GM21529 (cell line): ENCODE data around the gene SDCBP2.
"Not testable (repeated sequence)": the region's sequence is repeated elsewhere in the genome, so short reads cannot be mapped to it uniquely, and the experiment has no call there.

ENCODE experiments used
- ATAC-seq: cut with Tn5 transposase; IDR thresholded peaks from one replicate; pipeline ENCODE4 v1.9.1; 2021; ENCODE audit not compliant: unreplicated experiment

Gene SDCBP2

DNA sequence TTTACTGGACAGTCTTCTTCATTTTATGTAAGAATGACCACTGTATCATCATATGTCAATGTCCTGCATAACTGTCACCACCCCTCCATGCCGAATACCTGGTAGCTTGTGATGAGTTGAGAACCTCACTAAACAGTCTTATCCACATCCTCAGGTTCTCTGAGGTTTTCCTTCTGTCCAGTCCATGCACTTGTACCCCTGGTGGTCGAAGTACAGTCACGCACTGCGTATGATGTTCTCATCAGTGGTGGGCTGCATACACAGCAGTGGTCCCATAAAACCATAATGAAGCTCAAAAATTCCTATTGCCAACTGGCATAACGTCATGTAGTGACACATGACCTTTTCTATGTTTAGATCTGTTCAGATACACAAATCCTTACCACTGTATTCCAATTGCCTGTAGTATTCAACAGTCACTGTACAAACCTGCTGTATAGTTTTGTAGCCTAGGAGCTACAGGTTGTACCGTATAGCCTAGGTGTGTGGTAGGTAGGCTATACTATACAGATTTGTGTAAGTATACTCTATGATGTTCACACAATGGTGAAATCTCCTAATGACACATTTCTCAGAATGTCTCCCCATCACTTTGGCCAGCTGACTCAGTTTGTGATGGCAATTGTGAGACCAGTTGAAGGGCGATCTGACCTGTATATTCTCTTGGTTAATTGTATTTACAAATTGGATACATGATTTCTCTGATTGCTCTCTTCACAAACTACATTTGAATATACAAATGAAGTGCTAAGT lies 31.3 kb upstream of the SDCBP2 start:
- no peak for ATAC-seq

DNA sequence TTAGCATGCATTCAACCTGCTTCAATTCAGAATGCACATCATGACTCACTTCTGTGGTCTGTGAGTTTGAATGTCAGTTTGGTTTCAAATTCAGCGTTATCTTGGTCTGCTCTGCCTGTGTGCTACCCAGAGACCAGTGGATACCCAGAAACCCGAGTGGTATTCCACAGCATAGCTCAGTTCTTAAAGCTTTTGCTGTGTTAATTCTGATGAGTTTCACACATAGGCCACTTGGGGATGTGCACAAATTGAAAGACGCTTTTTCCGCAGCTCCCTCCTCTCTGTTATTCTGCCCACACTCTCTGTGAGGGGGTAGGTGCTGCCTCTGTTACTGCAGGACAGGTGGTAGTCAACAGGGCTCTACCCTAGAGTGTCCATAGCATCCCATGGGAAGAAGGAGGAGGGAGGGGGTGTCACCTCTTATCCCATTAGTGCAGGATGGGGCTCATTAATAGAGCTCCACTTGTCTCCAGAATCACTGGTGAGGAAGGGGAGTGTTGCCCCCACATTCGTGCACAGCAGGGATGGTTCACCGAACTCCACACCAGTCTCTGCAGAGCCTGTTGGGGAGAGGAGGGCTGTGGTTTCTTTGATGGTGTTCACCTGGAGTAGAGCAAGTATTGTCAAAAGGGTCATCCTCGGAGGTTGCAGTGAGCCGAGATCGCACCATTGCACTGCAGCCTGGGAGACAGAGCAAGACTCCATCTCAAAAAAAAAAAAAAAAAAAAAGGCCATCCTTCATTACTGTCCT lies 29.2 kb upstream of the SDCBP2 start:
- no peak for ATAC-seq

DNA sequence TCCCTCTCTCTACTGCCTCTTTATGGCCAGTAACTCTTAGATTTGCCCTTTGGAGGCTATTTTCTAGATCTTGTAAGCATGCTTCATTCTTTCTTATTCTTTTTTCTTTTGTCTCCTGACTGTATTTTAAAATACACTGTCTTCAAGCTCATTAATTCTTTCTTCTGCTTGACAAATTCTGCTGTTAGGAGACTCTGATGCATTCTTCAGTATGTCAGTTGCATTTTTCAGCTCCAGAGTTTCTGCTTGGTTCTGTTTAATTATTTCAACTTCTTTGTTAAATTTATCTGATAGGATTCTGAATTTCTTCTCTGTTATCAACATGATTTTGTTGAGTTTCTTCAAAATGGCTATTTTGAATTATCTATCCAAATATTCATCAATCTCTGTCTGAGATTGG lies 25.0 kb upstream of the SDCBP2 start:
- no peak for ATAC-seq

DNA sequence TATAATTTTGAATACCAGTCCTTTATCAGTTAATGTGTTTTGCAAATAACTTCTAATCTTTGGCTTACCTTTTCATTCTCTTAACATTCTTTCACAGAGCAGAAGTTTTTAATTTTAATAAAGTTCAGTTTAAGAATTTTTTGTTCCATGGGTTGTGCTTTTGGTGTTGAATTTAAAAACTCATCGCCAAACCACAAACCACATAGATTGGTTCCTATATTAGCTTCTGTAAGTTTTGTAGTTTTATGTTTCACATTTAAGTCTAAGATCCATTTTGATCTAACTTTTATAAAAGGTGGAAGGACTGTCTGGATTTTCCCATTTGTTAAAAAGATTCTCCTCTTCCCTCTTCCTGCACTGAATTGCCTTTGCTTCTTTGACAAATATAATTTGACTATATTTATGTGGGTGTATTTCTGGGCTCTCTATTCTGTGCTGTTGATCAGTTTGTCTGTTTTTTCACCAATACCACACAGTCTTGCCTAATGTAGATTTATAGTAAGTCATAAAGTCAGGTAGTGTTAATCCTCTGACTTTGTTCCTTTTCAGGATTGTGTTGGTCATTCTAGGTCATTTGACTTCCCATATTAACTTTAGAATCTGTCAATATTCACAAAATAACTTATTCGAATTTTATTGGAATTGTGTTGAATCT lies 17.5 kb upstream of the SDCBP2 start:
- ATAC-seq, result no peak

DNA sequence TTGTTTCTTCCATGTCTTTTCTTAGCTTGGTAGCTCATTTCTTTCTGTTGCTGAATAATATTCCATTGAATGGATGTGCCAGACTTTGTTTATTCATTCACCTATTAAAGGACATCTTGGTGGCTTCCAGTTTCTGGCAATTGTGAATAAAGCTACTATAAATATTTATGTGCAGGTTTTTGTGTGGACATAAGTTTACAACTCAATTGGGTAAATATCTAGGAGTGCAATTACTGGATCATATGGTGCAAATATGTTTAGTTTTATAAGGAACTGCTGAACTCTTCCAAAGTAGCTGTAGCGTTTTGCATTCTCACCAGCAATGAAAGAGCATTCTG lies 16.8 kb upstream of the SDCBP2 start:
- no peak for ATAC-seq

DNA sequence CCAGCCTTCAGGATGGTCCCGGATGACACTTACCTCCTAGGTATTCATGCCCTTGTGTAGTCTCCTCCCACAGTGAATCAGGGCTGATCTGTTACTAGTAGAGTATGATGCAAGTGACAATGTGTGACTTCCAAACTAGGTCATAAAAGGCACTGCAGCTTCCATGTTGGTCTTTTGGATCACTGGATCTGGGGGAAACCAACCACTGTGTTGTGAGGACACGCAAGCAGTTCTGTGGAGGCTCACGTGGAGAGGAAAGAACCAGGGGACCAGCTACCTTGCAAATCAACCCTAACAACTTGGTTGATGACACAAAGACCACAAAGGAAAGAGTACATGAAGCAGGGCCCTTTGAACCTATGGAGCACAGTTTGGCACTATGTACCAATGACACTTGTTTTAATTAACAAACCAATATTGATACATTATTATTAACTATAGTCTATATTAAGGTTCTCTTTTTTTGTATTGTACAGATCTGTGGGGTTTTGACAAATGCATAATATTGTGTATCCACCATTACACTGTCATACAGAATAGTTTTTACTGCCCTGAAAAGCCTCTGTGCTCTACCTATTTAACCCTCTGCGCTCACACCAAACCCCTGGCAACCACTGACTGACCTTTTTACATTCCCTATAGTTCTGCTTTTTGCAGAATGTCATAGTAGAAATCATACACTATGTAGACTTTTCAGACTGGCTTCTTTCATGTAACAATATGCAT lies 16.3 kb upstream of the SDCBP2 start:
- ATAC-seq, result no peak

DNA sequence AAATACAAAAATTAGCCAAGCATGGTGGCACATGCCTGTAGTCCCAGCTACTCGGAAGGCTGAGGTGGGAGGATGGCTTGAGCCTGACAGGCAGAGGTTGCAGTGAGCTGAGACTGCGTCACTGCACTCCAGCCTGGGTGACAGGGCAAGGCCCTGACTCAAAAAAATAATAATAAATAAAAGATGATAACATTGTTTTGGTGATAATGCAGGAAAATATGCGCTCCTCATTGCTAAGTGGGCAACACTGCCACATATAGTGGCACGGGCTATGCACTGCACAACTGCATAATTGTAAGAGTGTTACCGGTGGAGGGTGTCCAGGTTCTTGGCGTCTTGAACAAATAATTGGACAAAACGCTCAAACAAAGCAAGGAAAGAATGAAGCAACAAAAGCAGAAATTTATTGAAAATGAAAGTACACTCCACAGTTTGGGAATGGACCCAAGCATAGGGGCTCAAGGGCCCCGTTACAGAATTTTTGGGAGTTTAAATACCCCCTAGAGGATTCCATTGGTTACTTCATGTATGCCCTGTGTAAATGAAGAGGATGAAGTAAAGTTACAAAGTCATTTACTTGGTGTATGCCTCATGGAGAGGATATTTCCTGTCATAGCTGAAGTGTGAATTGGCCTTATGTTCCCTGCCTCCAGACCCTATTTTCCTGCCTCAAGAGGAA lies 14.6 kb upstream of the SDCBP2 start:
- ATAC-seq, result not testable (repeated sequence)

DNA sequence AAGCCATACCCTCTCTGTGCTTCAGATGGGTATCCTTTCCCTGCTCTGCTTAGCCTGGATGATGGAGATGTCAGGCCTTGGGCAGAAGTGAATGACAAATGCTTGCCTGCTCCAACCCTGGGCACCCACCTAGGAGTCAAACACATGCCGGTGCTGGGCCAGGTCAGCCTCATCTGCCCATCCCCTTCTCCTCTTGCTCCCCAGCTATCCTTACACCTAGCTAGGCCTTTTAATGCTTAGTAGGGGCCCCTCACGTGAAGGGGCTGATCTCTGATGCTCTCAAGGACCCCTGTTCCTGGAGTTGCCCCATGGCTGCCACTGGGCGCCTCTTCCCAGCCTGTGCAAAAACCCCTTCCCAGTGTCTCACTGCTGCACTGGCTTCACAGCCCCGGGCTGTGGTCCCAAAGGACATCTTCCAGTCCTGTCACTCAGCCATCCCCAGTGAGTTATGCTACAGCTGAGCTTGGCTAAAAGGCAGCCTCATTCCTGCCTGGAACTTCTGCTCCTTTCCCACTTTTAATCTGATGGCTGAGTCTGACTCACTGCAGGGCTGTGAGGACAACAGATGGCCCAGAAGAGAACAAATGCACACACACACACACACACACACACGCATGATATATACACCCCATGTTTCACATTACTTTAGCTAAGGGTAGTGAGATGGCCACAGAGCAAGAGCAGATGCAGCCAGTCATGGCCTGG lies 12.8 kb upstream of the SDCBP2 start:
- ATAC-seq, result no peak

DNA sequence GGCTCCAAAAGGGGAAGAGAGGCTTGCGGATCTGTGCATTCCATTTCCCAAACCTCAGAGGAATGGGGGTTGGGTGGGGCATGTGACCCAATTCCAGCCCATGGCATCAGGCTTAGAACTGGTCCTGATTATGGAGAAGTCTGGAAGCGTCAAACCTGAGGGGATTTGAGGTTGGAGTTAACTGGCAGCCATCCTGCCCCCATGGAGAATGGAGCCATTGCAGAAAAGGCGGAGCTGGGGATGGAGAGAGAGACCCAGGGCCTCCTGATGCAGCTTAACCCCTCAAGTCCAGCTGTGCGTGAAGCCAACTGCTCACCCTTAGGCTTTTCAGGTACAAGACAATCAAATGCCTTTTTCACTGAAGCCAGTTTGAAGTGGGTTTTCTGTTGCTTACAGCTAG lies 9.9 kb upstream of the SDCBP2 start:
- no peak for ATAC-seq

DNA sequence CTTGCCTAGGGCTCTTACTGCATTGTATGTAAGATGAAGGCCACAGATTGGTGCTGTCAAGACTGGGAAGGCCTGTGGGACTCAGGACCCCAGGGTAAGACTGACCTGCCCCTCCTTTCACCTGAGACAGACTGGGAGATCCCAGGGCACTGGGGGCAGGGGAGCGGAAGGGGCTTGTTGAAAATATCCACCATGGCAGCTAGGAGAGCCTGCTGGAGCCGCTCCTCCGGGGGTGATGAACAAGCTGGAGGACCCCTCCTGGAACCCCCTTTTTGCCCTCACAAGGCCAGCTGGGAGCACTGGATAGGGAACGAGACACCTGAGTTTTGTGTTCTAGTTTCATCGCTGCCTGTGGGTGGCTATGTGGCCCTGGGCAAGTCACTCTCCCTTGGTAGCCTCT lies 9.2 kb upstream of the SDCBP2 start:
- no peak for ATAC-seq

DNA sequence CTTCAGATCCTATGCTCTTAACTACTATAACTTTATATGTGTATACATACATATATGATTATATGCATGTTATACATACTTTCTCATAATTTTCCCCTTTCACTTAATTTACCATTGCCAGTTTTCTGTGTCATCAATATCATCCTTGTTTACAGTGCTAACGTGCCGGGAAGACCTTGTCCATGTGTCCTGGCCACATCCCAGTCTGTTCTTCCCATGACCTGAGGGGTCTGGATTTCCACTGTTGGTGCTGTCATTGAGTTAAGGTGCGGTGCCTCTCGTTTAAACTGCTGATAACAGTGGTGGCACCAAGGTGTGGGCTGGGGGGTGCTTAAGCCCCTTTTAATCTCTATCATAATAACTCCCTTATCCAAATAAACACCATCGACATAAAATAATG lies 8.5 kb upstream of the SDCBP2 start:
- no peak for ATAC-seq

DNA sequence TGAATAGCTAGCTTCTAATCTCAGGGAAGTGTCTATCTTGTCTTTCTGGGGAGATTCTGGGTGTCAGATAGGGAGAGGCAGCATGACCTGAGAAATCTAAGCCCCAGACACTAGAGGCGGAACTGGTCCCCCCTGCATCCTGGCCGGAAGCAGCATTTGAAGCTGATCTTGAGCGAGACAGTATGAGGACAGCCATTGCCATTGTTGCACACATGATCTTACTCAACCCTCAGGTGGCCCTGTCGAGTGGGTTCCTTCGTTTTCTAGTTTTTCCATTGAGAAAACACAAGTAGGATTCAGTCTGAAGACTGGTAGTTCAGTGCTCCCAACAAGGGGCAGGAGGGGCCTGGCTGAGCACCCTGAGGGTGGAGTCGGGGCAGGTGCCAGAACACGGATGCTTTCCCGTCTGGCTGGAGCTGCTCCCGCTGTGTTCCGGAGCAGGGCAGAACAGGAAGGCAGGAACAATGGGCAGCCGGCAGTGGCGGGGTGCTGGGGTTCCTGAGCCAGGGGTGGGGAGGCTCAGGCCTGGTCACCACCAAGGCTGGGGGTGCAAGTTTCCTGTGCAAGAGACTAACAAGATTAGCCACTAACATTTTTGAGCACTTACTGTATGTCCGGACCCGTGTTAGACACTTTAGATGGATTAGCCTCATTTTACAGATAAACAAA lies 7.9 kb upstream of the SDCBP2 start:
- no peak for ATAC-seq

DNA sequence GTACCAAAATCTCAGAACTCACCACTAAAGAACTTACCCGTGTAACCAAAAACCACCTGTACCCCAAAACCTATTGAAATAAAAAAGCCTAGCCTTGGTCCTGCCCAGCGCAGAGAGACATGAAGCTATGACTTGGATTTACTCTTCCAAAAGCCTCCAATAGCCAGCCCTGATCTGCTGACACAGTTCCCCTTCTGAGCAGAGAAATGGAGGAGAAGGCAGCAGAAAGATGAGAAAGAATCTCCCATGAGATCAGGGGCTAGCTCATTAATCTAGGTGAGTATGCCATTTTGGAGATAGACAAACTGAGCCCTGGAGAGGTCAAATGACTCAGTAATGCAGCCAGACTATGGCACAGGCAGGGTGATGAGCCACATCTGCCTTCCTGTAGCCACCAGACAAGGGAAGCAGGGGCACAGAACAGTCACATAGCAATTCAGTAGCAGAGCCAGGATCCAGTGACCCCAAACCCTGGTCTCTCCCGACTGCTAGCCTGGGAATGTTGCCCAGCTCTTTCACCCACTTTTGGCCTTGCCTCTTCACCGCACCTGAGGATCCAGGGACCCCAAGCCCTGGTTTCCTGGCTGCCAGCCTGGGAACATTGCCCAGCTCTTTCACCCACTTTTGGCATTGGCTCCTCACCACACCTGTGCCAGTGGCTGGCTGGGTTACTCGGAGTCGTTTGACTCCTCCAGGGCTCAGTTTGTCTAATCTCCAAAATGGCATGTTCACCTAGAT lies 7.2 kb upstream of the SDCBP2 start:
- ATAC-seq, result no peak

DNA sequence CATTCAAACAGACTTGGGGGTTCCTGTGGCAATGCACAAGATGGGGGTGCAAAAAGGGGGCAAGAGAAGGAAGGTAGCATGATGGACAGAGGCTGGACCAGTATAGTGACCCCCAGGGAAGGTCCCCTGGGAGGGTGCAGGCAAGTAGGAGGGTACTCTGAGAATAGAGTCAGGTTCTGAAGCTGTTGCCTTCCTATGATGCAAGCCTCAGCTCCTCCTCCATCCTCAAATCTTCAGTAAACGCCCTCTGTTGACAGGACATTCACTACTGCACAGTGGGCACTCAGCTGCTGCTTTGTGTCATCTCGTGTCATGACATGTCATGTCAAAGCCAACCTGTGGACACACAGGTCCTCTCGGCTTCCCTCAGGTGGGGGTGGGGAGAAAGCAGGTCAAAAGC lies 5.8 kb upstream of the SDCBP2 start:
- no peak for ATAC-seq

DNA sequence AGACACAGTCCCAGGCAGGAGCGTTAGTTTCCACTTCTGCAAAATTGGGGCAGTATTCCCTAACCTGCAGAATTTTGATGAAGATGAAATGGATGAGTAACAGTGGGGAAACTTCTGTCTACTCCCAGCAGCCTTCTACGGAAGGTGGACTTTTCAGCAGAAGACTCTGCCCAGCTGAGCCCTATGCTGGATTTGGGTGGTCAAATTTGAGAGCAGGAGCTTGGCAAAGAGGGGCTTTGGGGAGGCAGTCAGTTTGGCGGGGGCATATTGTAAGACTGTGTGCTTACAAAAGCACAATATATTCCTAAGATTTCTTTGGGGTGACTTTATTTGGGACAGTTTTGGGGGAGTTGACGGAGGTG lies 5.4 kb upstream of the SDCBP2 start:
- ATAC-seq, result no peak

DNA sequence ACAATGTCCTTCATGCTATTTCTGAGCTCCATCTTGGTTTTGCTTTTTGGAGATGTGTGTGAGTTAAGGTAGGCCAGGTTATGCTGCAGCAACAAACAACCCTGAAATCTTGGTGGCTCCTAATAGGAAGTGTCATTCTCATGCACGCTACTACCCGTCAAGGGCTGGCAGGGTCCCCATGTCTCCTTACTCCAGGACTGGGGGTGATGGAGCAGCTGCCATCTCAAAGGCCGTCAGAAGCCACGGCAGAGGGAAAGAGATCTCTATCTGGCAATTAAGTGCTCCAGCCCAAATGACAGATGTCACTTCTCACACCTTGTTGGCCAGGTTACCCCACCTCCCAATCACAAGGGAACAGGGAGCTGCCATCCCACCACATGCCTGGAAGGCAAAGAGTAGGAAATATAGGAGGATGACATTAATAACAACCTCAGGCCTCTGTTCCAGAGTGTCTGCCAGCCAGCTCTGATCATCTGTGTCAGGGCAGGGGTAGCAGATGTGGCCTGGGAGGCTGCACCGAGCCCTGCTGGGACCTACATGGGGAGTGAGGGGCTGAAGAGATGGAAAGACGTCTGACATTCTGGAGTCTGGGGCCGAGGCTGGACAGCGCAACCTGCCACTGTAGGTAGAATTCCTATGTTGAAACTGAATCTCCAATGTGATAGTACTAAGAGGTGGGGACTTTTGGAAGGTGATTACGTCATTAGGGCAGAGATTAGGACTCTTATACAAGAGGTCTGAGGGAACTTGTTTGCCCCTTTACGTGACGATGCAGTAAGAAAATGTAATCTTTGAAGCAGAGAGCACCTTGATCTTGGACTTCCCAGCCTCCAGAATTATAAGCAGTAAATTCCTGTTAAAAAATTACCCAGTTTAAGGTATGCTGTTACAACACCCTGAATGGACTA lies 4.8 kb upstream of the SDCBP2 start:
- no peak for ATAC-seq

DNA sequence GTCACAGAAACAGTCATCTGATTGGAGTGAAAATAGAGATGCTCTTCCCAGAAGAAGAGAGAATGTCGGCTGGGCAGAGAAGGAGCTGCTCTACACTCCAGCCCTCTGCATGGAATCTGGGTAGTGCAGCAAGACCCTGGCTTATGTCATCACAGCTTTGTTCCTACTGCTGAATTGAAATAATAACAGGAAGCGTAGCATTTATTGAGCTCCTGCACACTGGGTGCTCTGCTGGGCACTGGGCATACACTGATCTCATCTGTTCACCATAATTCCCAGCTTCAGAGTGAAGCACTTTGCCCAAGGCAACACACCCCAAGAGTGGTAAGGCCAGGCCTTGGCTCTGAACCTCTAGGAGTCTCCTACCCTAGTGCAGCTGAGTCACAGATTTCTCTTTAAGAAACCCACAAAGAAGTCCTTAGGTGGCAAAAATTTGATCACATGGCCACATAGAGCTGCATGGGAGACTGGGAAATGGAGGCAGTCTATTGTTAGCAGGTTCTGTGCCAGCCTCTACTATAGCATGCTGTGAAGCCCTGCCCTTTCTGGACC lies 3.9 kb upstream of the SDCBP2 start:
- no peak for ATAC-seq
